GM18867 (cell line): ENCODE measurements around the gene GRIPAP1.

Source experiments
- ATAC-seq: cut with Tn5 transposase; IDR thresholded peaks from one replicate; pipeline ENCODE4 v1.9.1; 2021; ENCODE audit warnings: mild to moderate bottlenecking, moderate library complexity; ENCODE audit not compliant: unreplicated experiment

The GRIPAP1 gene

GRCh38 chrX:48927736-48928382 is 74.2 kb downstream of the GRIPAP1 start:
- ATAC-seq: no peak

GRCh38 chrX:48927123-48927522 is 74.9 kb downstream of the GRIPAP1 start:
- ATAC-seq: no peak

GRCh38 chrX:48924270-48924669 is 77.8 kb downstream of the GRIPAP1 start:
- no peak for ATAC-seq

- no peak for ATAC-seq
Observed at GRCh38 chrX:48923771-48924170, 78.3 kb downstream of the GRIPAP1 start.
